HepG2 (cell line): ENCODE measurements around the gene PEX11B. TPM values are rescaled to one million over a fixed set of nuclear protein-coding genes. Genes with fewer than 3 reads are reported as not detected.
A peak's percentile ranks its signal among the peaks of the same experiment; 100 is the strongest.

Source experiments
- FOXP1 ChIP-seq, 2 experiments: fragments of 450-650 bp in 1 of 2; IDR thresholded peaks; 2 replicates each; pipeline ENCODE4 v1.6.1; 2017 to 2018; ENCODE audit warnings: antibody characterized with exemption in 1 of 2
- KDM4B ChIP-seq: sonication (generic); formaldehyde crosslinking; IDR thresholded peaks from 2 replicates; pipeline ENCODE4 v1.4.0; 2020; ENCODE audit warnings: missing genetic modification reagents
- KDM5A ChIP-seq: fragments of 200-600 bp; sonication (generic); IDR thresholded peaks from 2 replicates; pipeline ENCODE4 v1.7.0; 2018; ENCODE audit warnings: antibody characterized with exemption, mild to moderate bottlenecking, low read length, borderline replicate concordance
- MAF1 ChIP-seq: sonication (generic); formaldehyde crosslinking; IDR thresholded peaks from 2 replicates; pipeline ENCODE4 v1.5.0; 2020; ENCODE audit warnings: missing genetic modification reagents, borderline replicate concordance
- NR1H2 ChIP-seq: sonication (generic); formaldehyde crosslinking; IDR thresholded peaks from 2 replicates; pipeline ENCODE4 v1.8.1; 2022; ENCODE audit warnings: low read depth, missing genetic modification reagents, borderline replicate concordance
- RCOR2 ChIP-seq: IDR thresholded peaks from 2 replicates; pipeline ENCODE4 v1.6.1; 2016; ENCODE audit warnings: missing biosample characterization, missing genetic modification reagents
- SNRNP70 ChIP-seq: fragments of 200-400 bp; formaldehyde crosslinking; IDR thresholded peaks from 2 replicates; pipeline ENCODE4 v1.6.1; 2017; ENCODE audit warnings: mild to moderate bottlenecking, low read depth, low read length, moderate library complexity
- ZFAT ChIP-seq: sonication (generic); formaldehyde crosslinking; conservative IDR thresholded peaks from 2 replicates; pipeline ENCODE4 v1.8.1; 2023; ENCODE audit warnings: missing genetic modification reagents, inconsistent platforms
- ZNF264 ChIP-seq: sonication (generic); formaldehyde crosslinking; IDR thresholded peaks from 2 replicates; pipeline ENCODE4 v1.4.0; 2020; ENCODE audit warnings: missing genetic modification reagents
- ZNF569 ChIP-seq: sonication (generic); formaldehyde crosslinking; IDR thresholded peaks from 2 replicates; pipeline ENCODE4 v1.5.0; 2020; ENCODE audit warnings: mild to moderate bottlenecking, missing genetic modification reagents, moderate library complexity, borderline replicate concordance
- ZNF75D ChIP-seq: sonication (generic); formaldehyde crosslinking; IDR thresholded peaks from 2 replicates; pipeline ENCODE4 v1.8.1; 2023; ENCODE audit warnings: missing genetic modification reagents, mild to moderate bottlenecking, borderline replicate concordance
- polyA plus RNA-seq, 8 experiments: library from polyadenylated mRNA; depleted of rRNA in 3 of 8; stranded (reverse) in 7 of 8; unstranded in 1 of 8; fragments of >200 nt; fragmentation: Illumina TruSeq in 4 of 8; extraction: Trizol in 4 of 8; gene quantifications; 2 replicates each; pipeline versions ENCODE4 v1.2.1 to v1.2.3, GENCODE V29; 2011 to 2016; ENCODE audit warnings: low read depth in 4 of 8, missing spikeins in 1 of 8, mixed read lengths in 1 of 8; ENCODE audit not compliant: insufficient read depth in 1 of 8
- total RNA-seq, 5 experiments: library from RNA; depleted of rRNA; stranded (reverse); fragments of >200 nt; fragmentation: Illumina TruSeq; extraction: Trizol; gene quantifications; 2 replicates each; pipeline ENCODE4 v1.2.3, GENCODE V29; 2016; ENCODE audit warnings: low read depth in 1 of 5
- TF ChIP-seq, protein P1 (sequence below): sonication (generic); formaldehyde crosslinking; IDR thresholded peaks from 2 replicates; pipeline ENCODE4 v1.4.0; 2020; ENCODE audit warnings: missing genetic modification reagents
- TF ChIP-seq, protein P2 (sequence below): sonication (generic); formaldehyde crosslinking; IDR thresholded peaks from 2 replicates; pipeline ENCODE4 v1.8.1; 2023; ENCODE audit warnings: mild to moderate bottlenecking, missing genetic modification reagents, borderline replicate concordance
- TF ChIP-seq, protein P3 (sequence below): sonication (generic); formaldehyde crosslinking; IDR thresholded peaks from one replicate; pipeline ENCODE4 v1.5.1; 2020; ENCODE audit warnings: mild to moderate bottlenecking, missing genetic modification reagents; ENCODE audit errors: not compliant biosample characterization
- TF ChIP-seq, protein P4 (sequence below): IDR thresholded peaks from 2 replicates; pipeline ENCODE4 v1.6.1; 2016
- TF ChIP-seq, protein P5 (sequence below): sonication (generic); formaldehyde crosslinking; IDR thresholded peaks from 2 replicates; pipeline ENCODE4 v1.5.0; 2020; ENCODE audit warnings: missing genetic modification reagents

Gene PEX11B
- total and polyA plus RNA-seq, 2 of the 13 experiments (the other 11 are each of a cell fraction or from before 2014, with no cell fraction given) = 21.6 to 48.4 TPM

DNA sequence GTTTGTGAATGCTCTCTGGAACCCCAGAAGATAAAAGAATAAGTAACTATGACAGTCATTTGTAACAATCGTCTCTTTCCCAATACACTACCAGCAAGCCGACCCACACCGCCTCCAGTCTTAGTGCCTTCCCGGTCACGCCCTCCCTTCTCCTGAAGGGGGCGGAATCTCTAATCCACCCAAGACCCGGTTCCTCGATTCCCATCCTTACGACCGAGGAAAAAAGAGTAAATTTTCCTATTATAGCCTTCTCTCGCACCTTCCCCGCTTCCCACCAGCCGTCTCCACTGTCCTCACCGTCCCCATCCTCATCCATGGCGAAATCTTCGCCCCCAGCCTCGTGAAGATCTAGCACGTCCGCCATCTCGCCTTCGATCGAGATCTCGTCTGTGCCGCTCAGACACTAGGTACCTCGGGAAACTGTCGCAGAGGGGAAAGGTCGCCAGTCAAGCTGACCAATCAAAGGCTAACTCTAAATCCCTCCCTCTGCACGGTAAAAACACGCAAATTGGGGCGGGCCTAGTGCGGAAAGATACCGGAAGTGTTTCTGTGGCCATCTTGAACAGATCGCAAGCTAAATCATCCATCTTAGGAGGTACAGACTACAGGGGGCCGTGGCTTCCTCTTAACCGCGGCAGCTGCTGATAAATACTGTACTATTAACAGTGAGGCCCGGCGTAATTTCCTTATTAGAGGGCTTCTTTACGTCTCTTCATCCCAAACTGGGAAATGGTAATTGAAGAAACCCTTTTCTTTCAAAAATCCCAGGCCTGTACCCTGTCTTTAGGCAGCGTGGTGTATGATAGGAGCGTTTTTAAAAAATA lies 8.8 kb upstream of the PEX11B start, which contains the start of gene RBM8A (continued):
- TF ChIP-seq, protein P1, sequence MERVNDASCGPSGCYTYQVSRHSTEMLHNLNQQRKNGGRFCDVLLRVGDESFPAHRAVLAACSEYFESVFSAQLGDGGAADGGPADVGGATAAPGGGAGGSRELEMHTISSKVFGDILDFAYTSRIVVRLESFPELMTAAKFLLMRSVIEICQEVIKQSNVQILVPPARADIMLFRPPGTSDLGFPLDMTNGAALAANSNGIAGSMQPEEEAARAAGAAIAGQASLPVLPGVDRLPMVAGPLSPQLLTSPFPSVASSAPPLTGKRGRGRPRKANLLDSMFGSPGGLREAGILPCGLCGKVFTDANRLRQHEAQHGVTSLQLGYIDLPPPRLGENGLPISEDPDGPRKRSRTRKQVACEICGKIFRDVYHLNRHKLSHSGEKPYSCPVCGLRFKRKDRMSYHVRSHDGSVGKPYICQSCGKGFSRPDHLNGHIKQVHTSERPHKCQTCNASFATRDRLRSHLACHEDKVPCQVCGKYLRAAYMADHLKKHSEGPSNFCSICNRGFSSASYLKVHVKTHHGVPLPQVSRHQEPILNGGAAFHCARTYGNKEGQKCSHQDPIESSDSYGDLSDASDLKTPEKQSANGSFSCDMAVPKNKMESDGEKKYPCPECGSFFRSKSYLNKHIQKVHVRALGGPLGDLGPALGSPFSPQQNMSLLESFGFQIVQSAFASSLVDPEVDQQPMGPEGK (CRISPR knock-in tag) = no peak
- TF ChIP-seq ZFAT (CRISPR knock-in tag) (no peak), ZNF264 (CRISPR knock-in tag) (no peak), NR1H2 (CRISPR knock-in tag) (no peak), RCOR2 (CRISPR knock-in tag) (no peak), ZNF569 (CRISPR knock-in tag) (no peak), KDM4B (CRISPR knock-in tag) (no peak), SNRNP70 (no peak), KDM5A (peak; percentile 94), FOXP1 (IDR thresholded peaks at IDR 0.05) (no peak), FOXP1 (CRISPR knock-in tag; IDR thresholded peaks at IDR 0.05) (no peak), ZNF75D (CRISPR knock-in tag) (no peak), MAF1 (CRISPR knock-in tag) (no peak)
- TF ChIP-seq, protein P2, sequence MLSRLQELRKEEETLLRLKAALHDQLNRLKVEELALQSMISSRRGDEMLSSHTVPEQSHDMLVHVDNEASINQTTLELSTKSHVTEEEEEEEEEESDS = no peak
- TF ChIP-seq, protein P3, sequence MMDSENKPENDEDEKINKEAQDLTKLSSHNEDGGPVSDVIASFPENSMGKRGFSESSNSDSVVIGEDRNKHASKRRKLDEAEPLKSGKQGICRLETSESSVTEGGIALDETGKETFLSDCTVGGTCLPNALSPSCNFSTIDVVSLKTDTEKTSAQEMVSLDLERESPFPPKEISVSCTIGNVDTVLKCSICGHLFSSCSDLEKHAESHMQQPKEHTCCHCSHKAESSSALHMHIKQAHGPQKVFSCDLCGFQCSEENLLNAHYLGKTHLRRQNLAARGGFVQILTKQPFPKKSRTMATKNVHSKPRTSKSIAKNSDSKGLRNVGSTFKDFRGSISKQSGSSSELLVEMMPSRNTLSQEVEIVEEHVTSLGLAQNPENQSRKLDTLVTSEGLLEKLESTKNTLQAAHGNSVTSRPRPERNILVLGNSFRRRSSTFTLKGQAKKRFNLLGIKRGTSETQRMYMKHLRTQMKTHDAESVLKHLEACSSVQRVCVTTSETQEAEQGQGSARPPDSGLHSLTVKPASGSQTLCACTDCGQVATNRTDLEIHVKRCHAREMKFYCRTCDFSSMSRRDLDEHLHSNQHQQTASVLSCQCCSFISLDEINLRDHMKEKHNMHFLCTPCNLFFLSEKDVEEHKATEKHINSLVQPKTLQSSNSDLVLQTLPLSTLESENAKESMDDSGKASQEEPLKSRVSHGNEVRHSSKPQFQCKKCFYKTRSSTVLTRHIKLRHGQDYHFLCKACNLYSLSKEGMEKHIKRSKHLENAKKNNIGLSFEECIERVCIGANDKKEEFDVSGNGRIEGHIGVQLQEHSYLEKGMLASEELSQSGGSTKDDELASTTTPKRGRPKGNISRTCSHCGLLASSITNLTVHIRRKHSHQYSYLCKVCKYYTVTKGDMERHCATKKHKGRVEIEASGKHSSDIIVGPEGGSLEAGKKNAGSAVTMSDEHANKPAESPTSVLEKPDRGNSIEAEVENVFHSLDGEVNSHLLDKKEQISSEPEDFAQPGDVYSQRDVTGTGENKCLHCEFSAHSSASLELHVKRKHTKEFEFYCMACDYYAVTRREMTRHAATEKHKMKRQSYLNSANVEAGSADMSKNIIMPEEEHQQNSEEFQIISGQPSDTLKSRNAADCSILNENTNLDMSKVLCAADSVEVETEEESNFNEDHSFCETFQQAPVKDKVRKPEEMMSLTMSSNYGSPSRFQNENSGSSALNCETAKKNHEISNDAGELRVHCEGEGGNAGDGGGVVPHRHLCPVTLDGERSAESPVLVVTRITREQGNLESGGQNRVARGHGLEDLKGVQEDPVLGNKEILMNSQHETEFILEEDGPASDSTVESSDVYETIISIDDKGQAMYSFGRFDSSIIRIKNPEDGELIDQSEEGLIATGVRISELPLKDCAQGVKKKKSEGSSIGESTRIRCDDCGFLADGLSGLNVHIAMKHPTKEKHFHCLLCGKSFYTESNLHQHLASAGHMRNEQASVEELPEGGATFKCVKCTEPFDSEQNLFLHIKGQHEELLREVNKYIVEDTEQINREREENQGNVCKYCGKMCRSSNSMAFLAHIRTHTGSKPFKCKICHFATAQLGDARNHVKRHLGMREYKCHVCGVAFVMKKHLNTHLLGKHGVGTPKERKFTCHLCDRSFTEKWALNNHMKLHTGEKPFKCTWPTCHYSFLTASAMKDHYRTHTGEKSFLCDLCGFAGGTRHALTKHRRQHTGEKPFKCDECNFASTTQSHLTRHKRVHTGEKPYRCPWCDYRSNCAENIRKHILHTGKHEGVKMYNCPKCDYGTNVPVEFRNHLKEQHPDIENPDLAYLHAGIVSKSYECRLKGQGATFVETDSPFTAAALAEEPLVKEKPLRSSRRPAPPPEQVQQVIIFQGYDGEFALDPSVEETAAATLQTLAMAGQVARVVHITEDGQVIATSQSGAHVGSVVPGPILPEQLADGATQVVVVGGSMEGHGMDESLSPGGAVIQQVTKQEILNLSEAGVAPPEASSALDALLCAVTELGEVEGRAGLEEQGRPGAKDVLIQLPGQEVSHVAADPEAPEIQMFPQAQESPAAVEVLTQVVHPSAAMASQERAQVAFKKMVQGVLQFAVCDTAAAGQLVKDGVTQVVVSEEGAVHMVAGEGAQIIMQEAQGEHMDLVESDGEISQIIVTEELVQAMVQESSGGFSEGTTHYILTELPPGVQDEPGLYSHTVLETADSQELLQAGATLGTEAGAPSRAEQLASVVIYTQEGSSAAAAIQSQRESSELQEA (CRISPR knock-in tag) = no peak
- TF ChIP-seq, protein P4, sequence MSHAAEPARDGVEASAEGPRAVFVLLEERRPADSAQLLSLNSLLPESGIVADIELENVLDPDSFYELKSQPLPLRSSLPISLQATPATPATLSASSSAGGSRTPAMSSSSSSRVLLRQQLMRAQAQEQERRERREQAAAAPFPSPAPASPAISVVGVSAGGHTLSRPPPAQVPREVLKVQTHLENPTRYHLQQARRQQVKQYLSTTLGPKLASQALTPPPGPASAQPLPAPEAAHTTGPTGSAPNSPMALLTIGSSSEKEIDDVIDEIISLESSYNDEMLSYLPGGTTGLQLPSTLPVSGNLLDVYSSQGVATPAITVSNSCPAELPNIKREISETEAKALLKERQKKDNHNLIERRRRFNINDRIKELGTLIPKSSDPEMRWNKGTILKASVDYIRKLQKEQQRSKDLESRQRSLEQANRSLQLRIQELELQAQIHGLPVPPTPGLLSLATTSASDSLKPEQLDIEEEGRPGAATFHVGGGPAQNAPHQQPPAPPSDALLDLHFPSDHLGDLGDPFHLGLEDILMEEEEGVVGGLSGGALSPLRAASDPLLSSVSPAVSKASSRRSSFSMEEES (CRISPR knock-in tag) = no peak
- TF ChIP-seq, protein P5, sequence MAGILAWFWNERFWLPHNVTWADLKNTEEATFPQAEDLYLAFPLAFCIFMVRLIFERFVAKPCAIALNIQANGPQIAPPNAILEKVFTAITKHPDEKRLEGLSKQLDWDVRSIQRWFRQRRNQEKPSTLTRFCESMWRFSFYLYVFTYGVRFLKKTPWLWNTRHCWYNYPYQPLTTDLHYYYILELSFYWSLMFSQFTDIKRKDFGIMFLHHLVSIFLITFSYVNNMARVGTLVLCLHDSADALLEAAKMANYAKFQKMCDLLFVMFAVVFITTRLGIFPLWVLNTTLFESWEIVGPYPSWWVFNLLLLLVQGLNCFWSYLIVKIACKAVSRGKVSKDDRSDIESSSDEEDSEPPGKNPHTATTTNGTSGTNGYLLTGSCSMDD (CRISPR knock-in tag) = no peak
